ENCODE measurements around the gene SMARCD3.

- TF ChIP-seq, protein P1, sequence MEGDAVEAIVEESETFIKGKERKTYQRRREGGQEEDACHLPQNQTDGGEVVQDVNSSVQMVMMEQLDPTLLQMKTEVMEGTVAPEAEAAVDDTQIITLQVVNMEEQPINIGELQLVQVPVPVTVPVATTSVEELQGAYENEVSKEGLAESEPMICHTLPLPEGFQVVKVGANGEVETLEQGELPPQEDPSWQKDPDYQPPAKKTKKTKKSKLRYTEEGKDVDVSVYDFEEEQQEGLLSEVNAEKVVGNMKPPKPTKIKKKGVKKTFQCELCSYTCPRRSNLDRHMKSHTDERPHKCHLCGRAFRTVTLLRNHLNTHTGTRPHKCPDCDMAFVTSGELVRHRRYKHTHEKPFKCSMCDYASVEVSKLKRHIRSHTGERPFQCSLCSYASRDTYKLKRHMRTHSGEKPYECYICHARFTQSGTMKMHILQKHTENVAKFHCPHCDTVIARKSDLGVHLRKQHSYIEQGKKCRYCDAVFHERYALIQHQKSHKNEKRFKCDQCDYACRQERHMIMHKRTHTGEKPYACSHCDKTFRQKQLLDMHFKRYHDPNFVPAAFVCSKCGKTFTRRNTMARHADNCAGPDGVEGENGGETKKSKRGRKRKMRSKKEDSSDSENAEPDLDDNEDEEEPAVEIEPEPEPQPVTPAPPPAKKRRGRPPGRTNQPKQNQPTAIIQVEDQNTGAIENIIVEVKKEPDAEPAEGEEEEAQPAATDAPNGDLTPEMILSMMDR (IDR thresholded peaks at IDR 0.05), result no peak
- no peak for TF ChIP-seq POLR2A (IDR thresholded peaks at IDR 0.05)
These were observed 12.1 kb downstream of the SMARCD3 start for GRCh38 chr7:151236406-151236805.

Measured in testis (tissue), 2 donors.